ENCODE data around the gene TP73. TPM values are rescaled to one million over a fixed set of nuclear protein-coding genes. Genes with fewer than 3 reads are reported as not detected.

Gene TP73
- total RNA-seq, 1 donor from 2014 or later, result 5.2 TPM

DNA sequence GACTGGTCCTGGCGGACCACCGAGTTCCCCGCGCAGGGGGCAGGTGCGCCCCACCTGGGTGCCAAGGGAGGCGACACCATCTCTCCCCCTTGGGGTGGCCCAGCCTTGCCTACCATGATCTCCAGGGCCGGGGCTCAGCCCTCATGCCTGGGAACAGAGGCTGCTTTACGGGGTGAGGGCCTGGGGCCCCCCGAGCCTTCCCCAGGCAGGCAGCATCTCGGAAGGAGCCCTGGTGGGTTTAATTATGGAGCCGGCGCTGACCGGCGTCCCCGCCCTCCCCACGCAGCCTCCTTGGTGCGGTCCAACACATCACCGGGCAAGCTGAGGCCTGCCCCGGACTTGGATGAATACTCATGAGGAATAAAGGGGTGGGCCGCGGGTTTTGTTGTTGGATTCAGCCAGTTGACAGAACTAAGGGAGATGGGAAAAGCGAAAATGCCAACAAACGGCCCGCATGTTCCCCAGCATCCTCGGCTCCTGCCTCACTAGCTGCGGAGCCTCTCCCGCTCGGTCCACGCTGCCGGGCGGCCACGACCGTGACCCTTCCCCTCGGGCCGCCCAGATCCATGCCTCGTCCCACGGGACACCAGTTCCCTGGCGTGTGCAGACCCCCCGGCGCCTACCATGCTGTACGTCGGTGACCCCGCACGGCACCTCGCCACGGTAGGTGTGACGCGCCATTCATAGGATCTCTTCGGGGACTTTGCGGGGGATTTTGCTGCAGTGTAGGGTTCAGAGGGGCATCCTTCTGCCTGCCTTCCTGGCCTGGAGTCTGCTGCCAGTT lies 38.2 kb downstream of the TP73 start:
- ATAC-seq, result peak; percentile 58

DNA sequence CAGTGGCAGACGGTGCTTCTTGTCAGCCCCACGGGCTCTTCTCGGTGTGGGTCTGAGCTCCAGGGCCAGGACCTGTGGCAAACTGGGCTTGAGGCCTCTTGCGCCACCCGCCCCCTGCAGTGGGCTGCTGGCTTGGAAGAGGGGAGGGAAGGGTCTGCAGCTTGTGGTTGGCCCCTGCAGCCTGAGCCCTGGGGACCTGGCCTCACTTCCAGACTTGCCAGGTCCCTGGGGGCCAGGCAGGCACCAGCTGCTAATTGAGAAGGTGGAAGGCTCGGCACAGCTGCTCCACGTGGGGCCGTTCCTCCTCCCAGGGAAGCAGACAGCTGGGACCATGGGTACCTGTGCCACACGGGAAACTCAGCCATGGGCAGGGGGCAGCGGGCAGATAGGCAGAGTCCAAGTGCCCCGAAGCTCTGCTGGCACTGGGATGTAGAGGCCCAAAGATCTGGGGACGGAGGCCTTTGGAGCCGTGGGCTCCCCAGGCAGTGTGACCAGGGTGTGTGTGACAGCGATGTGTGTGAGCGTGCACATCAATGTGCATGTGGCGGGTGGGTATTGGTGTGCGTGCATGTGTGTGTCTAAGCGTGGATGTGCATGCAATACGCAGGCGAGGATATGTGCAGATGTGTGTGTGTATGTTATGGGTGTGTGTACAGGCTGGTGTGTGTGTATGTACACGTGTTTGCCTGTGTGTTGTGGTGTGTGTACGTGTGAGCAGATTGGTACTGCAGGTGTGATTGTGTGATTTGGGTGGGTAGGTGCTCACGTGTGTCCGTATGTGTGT lies 39.3 kb downstream of the TP73 start:
- ATAC-seq, result no peak

GRCh38 chr1:3692598-3692997 lies 40.3 kb downstream of the TP73 start:
- no peak for ATAC-seq

DNA sequence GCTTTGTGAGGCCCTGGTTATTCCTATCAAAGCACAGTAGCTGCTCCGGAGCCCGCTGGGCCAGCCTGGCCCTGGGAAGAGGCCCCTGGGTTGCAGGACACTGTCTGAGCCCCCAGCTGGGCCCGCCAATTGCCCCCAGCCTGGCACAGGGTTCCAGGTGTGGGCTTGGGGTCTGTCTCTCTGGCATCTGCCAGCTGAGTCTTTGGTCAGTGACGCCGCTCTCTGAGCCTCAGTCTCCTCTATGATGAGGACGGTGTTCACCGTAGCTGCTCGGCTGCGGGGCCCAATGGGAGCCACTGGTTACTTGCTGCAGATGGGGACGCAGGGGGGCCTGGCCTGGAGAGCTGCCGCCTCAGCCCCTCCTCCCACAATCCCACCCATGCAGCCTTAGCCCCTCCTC lies 41.0 kb downstream of the TP73 start:
- ATAC-seq, result no peak

- ATAC-seq, result peak; percentile 40
Measured at GRCh38 chr1:3695326-3696217, 43.3 kb downstream of the TP73 start.

DNA sequence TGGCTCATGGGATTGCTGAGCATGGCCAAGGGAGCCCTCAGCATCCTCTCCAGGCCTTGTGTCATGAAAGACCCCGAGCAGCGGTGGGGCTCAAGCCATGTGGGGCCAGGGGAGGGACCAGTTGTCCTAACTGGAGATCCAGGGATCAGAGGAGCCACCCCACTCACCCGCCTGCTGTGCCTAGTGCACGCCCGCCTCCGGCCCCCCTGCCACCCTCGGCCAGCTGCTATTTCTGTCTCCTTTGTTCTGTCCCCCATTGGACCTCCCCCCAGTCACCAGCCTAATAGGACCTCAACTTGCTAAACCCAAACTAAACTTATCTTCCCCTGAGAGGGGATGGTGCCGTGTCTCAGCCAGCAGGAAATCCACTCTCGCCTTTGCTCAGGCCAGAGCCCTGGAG lies 44.4 kb downstream of the TP73 start:
- no peak for ATAC-seq

DNA sequence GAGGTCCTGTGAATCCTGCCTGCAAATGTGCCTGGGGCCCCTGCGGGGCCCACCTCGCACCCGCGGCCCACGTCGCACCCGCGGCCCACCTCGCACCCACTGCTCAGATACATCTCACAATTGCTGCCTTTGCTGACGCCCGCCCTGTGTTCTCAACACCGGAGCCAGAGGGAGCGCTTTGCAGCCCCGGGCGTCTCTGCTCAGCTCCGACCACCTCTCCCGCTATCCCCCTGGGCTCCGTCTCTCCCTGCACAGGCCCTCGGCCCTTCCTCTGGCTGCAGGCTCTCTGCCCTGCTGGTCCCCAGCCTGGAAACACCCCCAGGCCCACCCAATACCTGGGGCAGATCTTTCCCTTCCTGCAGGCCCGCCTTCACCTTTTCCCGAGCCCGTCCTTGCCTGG lies 44.8 kb downstream of the TP73 start:
- ATAC-seq, result no peak

GRCh38 chr1:3697810-3698209 lies 45.5 kb downstream of the TP73 start:
- ATAC-seq, result no peak

DNA sequence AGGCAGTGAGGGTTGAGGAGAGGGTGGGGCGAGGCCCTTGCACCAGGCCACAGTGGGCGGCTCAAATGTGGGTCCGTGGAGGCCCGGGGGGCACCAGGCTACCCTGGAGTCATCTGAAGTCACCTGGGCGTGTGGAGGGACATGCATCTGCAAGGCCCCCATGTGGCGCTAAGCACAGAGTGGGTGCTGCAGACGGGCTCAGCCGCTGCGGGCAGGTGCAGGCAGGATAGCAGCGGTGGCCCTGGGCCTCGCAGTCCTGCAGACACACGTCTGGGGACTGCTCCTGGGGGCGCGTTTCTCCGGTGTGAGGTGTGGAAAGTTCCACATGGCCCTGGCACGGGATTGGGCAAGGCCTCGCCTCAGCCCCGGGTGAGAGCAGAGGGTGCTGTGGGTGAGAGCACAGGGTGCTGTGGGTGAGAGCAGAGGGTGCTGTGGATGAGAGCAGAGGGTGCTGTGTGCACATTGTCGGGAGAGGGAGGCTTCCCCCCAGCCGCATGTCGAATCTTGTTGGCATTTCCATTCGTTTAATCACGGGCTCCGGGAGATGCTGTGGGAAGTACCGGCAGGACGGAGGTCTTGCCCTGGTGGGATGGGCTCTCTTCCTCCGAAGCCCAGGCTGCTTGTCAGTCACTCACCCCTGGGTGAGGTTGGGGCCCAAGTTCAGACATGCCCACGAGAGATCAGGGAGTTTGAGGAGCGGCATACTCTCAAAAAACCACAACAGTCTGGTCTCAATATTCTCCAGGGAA lies 46.5 kb downstream of the TP73 start:
- ATAC-seq, result peak; percentile 60

GRCh38 chr1:3699596-3699995 lies 47.3 kb downstream of the TP73 start:
- ATAC-seq, result no peak

- ATAC-seq, result no peak
Measured at GRCh38 chr1:3700631-3701030, 48.3 kb downstream of the TP73 start.

GRCh38 chr1:3702528-3702927 lies 50.2 kb downstream of the TP73 start:
- ATAC-seq, result peak; percentile 23

DNA sequence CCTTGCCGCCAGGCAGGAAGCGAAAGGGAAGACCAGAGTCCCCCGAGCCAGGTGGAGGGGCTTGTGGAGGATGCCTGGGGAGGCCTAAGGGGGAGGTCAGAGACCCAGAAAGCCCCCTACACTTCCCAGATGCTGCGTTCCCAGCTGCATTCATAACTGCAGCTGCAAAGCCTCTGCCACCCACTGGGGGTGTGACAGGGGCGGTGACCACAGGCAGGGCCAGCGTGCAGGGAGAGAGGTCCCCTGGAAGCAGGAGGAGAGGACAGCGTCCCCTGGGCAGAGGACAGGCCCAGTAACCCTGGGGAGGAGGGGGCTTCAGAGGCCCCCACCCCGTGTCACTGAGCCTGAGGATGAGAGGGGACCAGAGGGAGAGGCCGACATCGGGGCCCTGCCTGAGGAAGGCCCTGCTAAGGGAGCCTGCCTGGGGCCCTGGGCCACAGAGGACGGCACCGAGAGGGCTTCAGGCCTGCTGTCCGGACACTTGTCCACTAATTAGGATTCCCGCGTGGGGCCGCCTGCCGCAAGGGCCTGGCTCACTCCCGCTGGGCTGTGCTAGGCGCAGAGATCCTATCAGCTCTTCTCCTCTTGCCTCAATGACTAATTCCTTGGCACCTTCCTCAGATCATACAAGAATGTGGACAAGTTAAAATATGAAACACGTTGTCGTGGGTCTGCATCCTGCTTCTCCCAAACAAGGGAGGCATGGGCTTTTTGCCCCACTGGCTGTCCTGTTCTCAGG lies 50.8 kb downstream of the TP73 start:
- ATAC-seq, result peak; percentile 46

- ATAC-seq, result no peak
Measured at GRCh38 chr1:3703786-3704371, 51.6 kb downstream of the TP73 start.

GRCh38 chr1:3705341-3705950 lies 53.1 kb downstream of the TP73 start:
- no peak for ATAC-seq

GRCh38 chr1:3706651-3707297 lies 54.5 kb downstream of the TP73 start:
- ATAC-seq, result no peak

DNA sequence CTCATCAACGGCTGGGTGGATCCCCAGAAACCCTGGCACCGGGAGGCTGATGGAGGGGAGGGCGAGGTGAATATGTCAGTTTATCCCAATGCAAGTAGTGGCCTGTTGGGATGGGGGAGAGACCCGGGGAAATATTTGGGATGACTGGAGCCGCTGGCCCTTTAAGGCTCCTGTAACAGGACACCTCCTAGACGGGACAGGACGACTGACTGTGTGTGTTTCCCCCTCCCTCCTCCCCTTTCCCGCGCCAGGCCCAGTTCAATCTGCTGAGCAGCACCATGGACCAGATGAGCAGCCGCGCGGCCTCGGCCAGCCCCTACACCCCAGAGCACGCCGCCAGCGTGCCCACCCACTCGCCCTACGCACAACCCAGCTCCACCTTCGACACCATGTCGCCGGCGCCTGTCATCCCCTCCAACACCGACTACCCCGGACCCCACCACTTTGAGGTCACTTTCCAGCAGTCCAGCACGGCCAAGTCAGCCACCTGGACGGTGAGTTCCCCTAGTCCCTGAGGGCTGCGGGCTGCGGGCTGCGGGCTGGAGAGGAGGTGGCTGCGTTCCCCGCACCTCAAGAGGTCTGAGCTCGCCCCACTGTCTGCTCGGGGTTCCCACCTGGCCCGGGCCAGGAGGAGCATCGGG lies 55.1 kb downstream of the TP73 start:
- peak; percentile 29 for ATAC-seq

DNA sequence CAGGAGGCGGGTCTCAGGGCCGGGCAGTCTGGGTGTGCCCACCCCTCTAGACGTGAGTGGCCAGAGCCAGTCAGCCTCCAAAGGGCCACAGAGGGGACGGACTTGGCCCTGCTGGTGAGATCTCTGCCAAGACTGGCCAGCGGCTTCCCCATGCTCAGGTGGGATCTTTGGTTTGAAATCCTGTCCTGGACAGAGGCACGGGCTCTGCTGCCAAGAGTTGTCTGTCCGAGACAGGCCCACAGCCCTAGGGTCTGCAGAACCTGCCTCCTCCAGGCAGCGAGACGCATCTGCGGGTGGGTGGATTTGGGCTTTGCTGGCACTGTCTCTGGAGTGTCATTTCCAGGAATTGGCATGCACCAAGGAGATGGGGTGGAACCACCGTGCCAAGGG lies 55.6 kb downstream of the TP73 start:
- ATAC-seq, result no peak

GRCh38 chr1:3708791-3709190 lies 56.5 kb downstream of the TP73 start:
- no peak for ATAC-seq

DNA sequence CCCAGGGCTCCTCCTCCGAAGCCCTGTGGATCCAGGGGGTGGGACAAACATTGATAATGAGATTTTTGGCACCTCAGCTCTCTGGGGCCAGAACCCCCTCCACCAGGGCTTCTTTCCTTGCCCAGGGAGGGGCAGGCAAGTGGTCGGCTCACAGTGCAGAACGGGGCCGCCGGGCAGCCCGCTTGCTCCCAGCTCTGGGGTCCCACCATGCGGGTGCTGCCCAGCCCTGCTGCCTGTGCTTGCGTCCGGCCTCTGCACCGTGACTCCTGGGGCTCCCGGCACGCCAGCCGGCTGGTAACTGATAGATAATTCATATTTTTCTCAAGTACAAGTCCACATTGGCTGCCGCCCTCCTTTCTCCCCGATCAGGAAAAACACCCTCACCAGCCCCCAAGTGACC lies 57.9 kb downstream of the TP73 start:
- no peak for ATAC-seq
